GM19043 (cell line): ENCODE results near the gene OCRL.

ENCODE experiments used
- ATAC-seq: cut with Tn5 transposase; IDR thresholded peaks from one replicate; pipeline ENCODE4 v1.9.1; 2021; ENCODE audit warnings: low read depth; ENCODE audit not compliant: unreplicated experiment

Gene OCRL

DNA sequence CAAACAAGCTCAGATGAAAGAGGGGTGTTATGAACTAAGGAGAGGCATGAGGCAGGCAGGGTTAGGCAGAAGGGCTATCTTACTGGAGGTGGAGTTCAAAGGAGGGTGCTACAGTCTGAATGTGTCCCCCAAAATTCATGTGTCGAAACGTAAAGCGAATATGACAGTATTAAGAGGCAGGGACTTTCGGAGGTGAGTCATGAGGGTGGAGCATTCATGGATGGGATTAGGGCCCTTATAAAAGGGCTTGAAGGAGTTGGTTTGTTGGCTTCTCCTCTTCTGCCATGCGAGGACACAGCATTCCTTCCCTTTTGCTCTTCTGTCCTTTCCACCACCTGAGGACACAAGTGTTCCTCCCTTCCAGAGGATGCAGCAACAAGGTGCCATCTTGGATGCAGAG is 91.8 kb downstream of the OCRL start:
- no peak for ATAC-seq

DNA sequence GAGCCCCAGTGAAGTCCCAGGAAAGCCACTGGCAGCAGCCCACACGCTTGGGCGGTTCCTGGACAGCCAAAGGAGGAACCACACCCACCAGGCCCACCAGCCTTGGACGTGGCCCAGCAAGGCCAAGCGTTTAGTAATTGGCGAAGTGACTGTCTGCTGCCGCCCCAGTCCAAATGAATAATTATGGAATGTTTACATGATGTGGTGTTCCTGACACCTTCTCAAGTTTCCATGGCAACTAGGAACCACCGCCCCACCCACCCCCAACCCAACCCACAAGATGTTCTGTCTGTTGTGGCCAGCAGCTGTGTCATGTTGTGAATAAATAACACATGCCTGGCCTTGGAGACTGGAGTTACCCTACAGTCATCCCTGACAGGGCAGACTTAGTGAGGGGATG is 92.4 kb downstream of the OCRL start:
- no peak for ATAC-seq

DNA sequence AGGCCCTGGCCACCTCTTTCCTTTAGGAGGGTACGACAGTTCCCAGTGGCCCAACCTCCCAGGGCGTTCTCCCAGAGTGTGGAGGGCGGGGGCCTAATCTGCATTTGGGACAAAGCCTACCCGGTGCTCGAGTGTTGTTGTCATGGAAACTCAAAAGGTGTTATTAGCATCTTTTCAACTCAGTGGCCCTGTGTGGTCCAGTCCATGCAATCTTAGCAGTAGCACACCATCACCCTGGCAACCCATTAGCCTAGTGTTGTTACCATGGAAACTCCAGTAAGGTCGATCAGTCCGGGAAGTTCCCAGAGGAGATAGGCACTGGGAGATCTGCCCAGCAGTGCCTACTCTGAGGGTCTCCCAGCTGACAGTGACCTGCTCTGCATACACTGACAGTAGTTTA is 94.5 kb downstream of the OCRL start:
- ATAC-seq = no peak

DNA sequence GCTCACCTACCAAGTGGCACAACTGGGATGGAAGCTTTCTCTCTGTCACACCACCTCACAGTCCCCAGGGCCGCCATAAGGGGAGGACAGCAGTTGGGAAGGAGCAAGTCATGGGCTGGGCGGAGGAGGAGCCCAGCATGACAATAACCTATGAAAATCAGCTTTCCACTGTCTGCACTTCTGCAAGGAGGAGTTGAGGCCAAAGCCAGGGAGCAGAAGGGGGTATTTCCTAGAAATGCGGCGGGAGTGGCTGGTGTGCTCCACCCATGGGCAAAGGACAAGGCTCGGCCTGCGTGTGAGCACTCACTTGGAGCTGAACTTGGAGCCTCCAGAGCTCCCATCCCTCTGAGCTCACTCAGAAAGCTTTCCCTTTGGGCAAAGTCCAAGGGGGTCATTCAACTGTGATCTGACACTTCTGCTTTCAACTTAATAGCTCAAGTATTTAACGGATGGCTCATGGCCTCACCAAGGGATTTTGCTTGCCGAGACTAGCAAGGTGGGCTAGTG is 96.2 kb downstream of the OCRL start:
- ATAC-seq = no peak

DNA sequence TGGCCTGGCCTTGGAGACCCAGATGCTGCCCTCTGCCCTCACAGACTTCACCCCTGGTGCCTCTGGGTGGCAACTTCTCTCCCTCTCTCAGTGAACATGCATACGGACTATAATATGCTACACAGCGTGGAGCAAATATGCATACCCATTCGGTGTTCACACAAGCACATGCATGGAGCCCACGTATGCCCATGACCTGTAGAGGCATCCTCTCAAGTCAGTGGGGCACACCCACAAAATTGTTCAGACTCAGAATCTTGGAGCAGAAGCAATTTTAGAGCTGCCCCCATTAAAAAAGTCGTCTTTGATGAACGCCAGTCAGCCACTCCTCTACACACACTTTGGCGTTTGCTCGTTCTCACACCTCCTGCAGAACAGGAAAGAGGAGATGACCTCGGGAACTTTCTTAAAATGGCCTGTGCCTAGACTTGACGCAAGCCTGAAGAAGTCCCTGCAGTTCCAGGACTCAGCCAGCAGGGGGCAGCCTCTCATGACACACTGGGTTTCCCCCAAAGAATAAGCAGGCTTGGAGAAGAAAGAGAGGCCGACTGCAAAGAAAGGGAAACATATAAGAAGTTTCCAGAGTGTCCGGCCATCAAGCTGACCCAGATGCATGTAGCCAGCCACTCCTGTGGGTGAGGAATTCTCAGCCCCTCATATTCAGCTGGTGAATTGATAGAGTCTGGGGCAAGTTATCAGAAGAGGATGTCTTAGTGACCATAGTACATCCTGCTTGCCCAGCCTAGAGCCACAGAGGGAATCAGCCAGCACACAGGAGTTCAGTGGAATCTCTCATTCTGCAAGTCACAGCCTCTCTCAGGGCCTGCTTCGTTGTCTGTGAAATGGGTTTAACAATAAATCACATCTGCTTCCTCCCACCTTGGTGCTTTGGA is 97.4 kb downstream of the OCRL start:
- ATAC-seq = peak; percentile 85

DNA sequence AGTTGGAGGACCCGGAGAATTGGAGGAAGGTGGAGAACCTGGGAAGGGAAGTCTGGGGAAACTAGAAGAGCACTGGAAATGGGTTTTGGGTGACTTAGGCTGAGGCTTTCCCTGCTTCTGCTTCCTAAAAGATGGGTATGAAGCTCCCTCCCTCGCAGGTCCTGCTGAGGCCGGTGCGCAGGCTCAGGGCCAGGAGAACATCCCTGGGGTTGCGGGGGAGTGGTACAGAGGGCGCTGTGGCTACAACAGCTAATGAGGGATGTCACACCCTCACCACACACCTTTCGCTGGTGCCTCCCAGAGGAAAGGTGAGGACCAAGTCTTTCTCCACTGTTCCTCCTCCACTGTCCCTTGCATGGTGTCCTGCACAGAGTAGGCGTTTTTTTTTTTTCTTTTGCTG is 98.9 kb downstream of the OCRL start:
- no peak for ATAC-seq

DNA sequence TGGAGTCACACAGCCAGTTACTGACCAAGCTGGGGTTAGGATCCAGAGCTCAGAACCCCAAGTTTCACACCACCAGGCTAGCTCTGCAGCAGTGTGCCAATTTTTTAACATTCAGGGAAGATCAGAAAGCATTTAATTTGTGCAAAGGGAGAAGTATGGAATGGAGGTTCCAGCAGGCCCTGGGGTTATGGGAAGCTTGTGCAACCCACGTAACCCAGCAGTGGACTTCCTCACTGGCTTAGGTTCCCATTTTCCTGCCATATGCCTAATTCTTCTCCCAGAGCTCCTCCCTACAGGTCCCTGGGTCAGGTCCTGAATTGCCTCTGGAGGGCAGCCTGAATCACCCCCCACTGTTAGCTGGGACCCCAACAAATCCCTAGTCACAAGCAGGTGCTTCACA is 100.7 kb downstream of the OCRL start:
- ATAC-seq = no peak

DNA sequence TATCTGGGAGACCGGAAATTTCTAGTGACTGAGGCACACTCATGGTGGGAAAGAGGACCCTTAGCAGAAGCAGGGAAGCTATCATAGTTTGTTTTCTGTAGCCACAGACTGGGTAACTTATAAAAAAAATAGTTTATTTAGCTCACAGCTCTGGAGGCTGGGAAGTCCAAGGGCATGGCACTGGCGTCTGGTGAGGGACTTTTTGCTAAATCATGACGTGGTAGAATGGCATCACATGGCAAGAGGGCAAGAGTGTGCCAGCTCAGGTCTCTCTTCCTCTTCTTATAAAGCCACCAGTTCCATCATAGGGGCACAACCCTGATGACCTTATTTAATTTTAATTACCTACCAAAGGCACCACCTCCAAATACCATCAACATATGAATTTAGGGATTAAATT is 101.4 kb downstream of the OCRL start:
- ATAC-seq = no peak

DNA sequence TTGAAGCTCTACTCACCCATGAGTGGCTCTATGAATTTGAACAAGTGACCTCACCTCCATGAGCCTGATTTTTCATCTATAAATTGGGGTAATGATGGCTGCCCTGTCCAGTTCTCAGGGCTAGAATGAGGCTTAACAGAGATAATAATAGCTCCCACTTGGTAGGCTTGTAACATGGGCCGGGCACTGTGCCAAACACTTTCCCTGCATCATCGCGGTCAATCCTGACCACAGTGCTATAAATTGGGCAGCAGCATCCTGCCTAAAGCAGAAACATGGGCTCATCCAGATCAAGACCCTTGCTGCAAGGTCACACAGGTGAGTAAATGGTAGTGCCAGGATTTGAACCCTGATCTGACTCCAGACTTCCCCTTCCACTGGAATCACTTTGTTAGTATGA is 101.9 kb downstream of the OCRL start:
- ATAC-seq = no peak
